AG09309 (cell line): ENCODE measurements around the gene SMIM38.

ENCODE experiments used
- DNase-seq: peaks from one replicate; pipeline ENCODE4 v3.0.0-alpha.2; 2010; ENCODE audit warnings: low read depth
- H3K4me3 ChIP-seq: 2 replicates; pipeline ENCODE4 v1.5.1; 2011; ENCODE audit warnings: mild to moderate bottlenecking, low read depth, low read length, moderate library complexity; ENCODE audit not compliant: control insufficient read depth
- TF ChIP-seq, protein P1 (sequence below): IDR thresholded peaks from 2 replicates; pipeline ENCODE4 v1.5.1; 2011; ENCODE audit warnings: mild to moderate bottlenecking, low read depth, low read length, inconsistent platforms; ENCODE audit not compliant: insufficient read depth, control insufficient read depth; ENCODE audit errors: missing control alignments

The SMIM38 gene

GRCh38 chr11:69158301-69159149, 2.8 kb downstream of the SMIM38 start:
- TF ChIP-seq, protein P1, sequence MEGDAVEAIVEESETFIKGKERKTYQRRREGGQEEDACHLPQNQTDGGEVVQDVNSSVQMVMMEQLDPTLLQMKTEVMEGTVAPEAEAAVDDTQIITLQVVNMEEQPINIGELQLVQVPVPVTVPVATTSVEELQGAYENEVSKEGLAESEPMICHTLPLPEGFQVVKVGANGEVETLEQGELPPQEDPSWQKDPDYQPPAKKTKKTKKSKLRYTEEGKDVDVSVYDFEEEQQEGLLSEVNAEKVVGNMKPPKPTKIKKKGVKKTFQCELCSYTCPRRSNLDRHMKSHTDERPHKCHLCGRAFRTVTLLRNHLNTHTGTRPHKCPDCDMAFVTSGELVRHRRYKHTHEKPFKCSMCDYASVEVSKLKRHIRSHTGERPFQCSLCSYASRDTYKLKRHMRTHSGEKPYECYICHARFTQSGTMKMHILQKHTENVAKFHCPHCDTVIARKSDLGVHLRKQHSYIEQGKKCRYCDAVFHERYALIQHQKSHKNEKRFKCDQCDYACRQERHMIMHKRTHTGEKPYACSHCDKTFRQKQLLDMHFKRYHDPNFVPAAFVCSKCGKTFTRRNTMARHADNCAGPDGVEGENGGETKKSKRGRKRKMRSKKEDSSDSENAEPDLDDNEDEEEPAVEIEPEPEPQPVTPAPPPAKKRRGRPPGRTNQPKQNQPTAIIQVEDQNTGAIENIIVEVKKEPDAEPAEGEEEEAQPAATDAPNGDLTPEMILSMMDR: no peak
- DNase-seq: no peak
- H3K4me3 ChIP-seq: no peak overlapping the region

DNA sequence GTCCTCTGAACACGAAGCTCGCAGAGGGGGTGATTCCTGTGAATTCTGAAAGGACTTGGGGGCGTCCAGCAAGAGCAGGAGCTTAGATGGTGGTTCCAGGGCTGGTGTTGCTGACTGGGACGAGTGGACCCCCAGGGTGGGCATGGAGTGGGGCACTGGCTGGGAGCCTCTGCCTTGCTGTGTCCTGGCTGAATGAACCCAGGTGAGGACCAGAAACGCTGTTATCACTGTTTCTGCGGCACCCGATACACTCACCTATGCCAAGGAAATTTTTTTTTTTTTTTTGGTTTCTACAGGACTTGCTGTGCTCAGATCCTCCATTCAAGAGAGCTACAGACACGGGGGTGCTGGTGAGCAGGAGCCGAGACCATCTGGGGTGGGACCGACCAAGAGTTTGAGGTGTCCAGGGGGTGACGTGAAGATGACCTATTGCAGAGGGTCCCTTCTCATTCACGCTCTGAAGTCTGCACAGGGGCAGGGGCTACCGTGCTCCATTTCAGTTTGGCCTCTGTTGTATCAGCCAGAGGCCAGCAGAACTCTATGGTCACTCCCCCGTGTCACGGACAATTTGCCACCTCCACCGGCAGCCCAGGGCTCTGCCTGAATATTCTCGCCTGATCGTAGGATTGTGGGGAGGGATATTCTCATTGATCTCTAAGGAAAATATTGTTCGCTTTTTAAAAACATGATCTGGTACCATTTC, 3.6 kb downstream of the SMIM38 start:
- DNase-seq: no peak
- TF ChIP-seq, protein P1: no peak
- H3K4me3 ChIP-seq: no peak overlapping the region

DNA sequence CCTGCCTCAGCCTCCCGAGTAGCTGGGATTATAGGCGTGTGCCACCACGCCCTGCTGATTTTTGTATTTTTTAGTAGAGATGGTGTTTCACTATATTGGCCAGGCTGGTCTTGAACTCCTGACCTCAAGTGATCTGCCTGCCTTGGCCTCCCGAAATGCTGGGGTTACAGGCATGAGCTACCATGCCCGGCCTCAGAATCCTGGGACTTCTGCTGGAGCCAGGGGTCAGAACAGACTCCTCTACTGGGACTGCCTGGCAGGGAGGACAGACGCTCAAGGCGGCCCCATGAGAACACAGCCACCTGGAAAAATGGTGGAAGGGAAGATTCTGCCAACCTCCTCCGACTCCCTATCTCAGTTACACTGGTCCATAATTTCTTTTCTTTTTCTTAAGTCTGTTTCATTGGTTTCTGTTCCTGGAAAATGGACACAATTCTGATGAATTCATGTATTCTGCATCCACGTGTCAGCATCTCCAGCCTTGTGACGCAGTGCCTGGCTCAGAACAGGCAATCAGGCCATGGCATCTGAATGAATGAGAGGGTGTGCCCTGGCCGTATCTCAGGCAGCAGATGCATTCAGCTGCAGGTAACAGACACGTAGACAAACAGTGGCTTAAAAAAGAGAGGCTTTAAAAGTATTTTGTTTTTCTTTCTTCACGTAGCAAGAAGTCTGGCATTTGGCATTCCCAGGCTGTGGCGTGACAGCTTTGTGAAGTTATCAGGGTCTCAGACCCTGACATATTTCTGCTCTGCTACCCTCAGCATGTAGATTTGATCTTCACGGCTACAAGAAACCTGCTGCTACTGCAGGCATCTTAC, 4.8 kb downstream of the SMIM38 start:
- H3K4me3 ChIP-seq: no peak overlapping the region
- TF ChIP-seq, protein P1: no peak
- DNase-seq: no peak

GRCh38 chr11:69161117-69161407, 5.3 kb downstream of the SMIM38 start:
- H3K4me3 ChIP-seq: no peak overlapping the region
- no peak for DNase-seq
- TF ChIP-seq, protein P1: no peak

DNA sequence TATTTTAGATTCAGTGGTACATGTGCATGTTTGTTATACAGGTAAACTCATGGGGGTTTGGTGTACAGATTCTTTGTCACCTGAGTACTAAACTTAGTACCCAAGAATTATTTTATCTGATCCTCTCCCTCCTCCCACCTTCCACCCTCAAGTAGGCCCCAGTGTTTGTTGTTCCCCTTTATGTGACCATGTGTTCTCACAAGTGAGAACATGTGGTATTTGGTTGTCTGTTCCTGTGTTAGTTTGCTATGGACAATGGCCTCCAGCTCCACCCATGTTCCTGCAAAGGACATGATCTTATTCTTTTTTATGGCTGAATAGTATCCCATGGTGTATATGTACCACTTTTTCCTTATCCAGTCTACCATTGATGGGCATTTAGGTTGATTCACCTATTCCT, 6.8 kb downstream of the SMIM38 start:
- DNase-seq: no peak
- H3K4me3 ChIP-seq: no peak overlapping the region
- TF ChIP-seq, protein P1: no peak

GRCh38 chr11:69163842-69164241, 8.1 kb downstream of the SMIM38 start:
- TF ChIP-seq, protein P1: no peak
- DNase-seq: no peak
- no peak overlapping the region for H3K4me3 ChIP-seq
